DMS79 treated with DMSO at 0.1 percent for 48 hours (cell line): Measurements from ENCODE around the gene JAG1.
"Not testable (repeated sequence)": the region's sequence is repeated elsewhere in the genome, so short reads cannot be mapped to it uniquely, and the experiment has no call there.

Experiments used
- DNase-seq: peaks from one replicate; lab custom pipeline; 2025; lab: John Stamatoyannopoulos, UW

The JAG1 gene

GRCh38 chr20:10610251-10610650 lies 63.5 kb downstream of the JAG1 start:
- DNase-seq = no peak

- DNase-seq = no peak
Observed at GRCh38 chr20:10609770-10610169, 64.0 kb downstream of the JAG1 start.

GRCh38 chr20:10609276-10609675 lies 64.5 kb downstream of the JAG1 start:
- DNase-seq = no peak

GRCh38 chr20:10605547-10606195 lies 68.1 kb downstream of the JAG1 start:
- DNase-seq = no peak

GRCh38 chr20:10604865-10605440 lies 68.8 kb downstream of the JAG1 start:
- DNase-seq = no peak

- DNase-seq = no peak
Observed at GRCh38 chr20:10603971-10604864, 69.6 kb downstream of the JAG1 start.

- DNase-seq = no peak
Observed at GRCh38 chr20:10603378-10603777, 70.4 kb downstream of the JAG1 start.

- DNase-seq = no peak
Observed at GRCh38 chr20:10602221-10602871, 71.5 kb downstream of the JAG1 start.

DNA sequence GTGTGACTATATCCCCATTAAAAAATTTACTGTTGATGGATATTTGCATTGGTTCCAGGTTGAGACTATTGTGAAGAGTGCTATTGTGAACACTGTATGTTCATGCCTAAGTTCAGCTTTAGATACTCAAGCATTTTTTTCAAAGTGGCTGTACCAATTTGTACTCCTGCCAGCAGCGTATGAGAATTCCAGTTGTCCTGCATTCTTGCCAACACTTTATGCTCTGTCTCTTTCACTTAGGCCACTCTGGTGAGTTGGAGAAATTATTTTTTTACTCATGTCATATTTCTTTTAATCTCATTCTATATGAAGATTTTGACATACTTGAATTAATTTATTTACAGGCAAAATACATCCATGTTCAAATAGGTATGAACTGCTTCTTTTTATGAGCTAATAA lies 76.2 kb downstream of the JAG1 start:
- no peak for DNase-seq

DNA sequence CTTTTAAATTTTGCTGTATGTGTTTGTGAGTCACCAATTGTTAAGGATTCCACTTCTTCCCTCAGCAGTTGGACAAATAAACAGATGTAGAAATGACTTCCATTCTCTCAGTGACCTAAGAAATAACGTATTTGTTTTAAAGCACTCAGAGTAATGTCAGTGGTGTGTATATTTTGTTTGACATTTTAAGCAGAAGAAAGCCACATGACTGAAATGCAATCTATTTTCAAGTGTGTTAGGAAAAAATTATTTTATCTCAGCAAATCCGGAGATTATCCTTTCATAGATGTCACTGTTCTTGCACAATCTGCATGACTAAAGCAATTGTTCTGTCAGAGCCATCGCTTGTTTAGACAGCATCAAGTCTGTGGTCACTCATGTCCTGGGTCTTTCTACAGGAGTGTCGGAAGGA lies 77.1 kb downstream of the JAG1 start:
- no peak for DNase-seq

DNA sequence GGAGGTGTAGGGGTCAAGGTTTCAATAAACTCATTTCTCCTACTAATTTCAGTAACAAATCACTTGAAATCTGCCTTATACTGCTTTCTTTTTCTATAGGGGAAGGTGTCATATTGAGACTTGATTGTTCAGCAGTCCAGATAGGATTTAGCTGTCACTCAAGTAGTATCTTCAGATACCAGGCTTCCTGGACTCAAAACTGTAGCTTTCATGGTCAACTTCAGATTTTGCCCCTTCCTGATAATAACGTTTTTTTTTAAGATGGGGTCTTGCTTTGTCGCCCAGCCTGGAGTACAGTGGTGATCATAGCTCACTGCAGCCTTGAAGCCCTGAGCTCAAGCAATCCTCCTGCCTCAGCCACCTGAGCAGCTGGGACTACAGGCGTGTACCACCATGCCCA lies 77.8 kb downstream of the JAG1 start:
- DNase-seq = no peak

- DNase-seq = no peak
Observed at GRCh38 chr20:10595266-10595665, 78.5 kb downstream of the JAG1 start.

- no peak for DNase-seq
Observed at GRCh38 chr20:10594296-10594868, 79.4 kb downstream of the JAG1 start.

DNA sequence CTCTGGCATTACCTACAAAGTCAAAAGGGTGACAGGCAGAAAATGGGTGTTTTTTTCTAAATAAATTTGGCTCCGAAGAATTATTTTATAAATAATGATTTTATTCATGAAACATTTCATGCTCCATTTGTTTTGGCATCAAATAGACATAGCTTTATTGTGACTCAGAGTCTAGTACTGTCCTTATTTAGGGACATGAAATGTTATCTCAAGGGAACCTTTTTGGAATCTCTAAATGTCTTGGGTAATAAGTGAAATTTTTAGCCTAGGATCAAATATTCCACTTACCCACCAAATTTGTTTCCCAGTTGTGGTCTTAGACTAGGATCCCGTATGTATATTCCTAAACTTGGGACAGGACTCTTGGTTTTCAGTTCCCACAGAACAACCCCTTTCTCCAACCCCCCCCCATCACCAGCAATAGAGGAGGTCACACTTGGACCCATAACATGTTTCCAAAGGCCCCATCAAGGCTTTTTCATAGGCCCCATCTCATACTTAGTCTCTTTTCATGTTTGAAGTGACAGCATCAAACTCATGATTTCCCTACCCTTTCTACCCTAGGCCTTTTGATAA lies 81.8 kb downstream of the JAG1 start:
- DNase-seq = no peak

DNA sequence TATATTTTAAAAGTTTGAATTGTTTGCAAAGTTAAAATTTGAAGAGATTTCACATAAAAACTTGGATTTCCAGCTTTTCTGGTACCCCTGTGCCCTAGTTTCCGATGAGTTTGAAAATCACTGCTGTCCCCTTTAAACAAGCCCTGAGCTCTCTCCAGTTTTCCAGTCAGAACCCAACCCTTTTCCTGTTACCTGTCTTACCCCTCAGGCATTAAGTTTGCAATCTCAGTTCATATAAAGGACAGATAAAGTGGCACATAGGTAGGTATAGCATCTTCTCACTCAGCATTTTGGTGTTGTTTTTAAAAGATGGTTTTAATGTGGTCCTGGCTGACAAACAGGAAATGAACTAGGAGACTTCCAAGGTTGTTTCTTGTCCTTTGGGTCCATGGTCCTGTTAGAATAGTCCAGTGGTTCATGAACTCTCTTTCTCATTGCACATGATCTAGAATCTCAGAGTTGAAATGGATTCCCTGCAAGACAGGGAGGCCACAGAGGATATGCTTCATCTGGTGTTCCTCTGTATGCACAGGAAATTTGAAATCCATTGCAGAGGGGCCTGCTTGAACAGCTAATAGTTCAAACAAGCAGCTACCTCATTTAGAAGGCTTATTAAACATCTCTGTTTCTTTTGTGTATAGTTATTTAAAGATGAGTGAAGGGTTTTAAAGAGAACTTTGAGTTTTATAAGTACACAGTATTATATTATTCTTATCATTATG lies 82.7 kb downstream of the JAG1 start:
- no peak for DNase-seq

DNA sequence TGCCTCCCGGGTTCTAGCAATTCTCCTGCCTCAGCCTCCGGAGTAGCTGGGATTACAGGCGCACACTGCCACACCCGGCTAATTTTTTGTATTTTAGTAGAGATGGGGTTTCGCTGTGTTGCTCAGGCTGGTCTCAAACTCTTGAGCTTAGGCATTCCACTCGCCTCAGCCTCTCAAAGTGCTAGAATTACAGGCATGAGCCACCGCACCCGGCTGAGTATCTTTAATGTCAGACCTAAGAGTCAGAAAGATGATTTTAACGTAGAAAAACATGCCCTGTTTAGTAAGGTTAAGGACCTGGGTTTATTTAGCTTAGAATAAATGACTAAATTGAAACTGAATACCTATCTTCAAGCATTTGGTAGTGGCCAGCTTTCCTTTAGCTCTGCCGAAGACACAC lies 83.4 kb downstream of the JAG1 start:
- DNase-seq = not testable (repeated sequence)
